Measurements from ENCODE around the gene METTL27.
"Not testable (repeated sequence)": the region's sequence is repeated elsewhere in the genome, so short reads cannot be mapped to it uniquely, and the experiment has no call there.

METTL27 gene

GRCh38 chr7:73869011-73869798 is 26.9 kb upstream of the METTL27 start:
- no peak overlapping the region for H3K4me3 ChIP-seq (ENCODE audit: low read depth, low read length)

DNA sequence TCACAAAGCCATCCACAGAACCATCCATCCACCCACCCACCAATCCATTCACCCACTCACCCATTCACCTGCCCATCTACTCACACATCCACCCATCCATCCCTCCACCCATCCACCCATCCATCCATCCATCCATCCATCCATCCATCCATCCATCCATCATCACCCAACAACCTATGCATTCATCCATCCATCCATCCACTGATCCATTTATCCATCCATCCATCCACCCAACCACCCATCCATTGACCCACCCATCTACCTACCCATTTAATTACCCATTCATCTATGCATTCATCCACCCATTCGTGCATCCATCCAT is 24.1 kb upstream of the METTL27 start:
- H3K4me3 ChIP-seq (ENCODE audit: low read depth, low read length): no peak overlapping the region

GRCh38 chr7:73865738-73866445 is 23.6 kb upstream of the METTL27 start:
- H3K4me3 ChIP-seq (ENCODE audit: low read depth, low read length): no peak overlapping the region

GRCh38 chr7:73864981-73865711 is 22.8 kb upstream of the METTL27 start:
- H3K4me3 ChIP-seq (ENCODE audit: low read depth, low read length): no peak overlapping the region

- H3K4me3 ChIP-seq (ENCODE audit: low read depth, low read length): no peak overlapping the region
These were observed 19.0 kb upstream of the METTL27 start for GRCh38 chr7:73861305-73861704.

- H3K4me3 ChIP-seq (ENCODE audit: low read depth, low read length): no peak within 1 kb of the TSS
These were observed 18.5 kb upstream of the METTL27 start, which contains the start of gene TMEM270 for GRCh38 chr7:73860859-73861258. TMEM270 (plus strand) TSS chr7:73861159; CDS start chr7:73861195, 36 bp downstream.

DNA sequence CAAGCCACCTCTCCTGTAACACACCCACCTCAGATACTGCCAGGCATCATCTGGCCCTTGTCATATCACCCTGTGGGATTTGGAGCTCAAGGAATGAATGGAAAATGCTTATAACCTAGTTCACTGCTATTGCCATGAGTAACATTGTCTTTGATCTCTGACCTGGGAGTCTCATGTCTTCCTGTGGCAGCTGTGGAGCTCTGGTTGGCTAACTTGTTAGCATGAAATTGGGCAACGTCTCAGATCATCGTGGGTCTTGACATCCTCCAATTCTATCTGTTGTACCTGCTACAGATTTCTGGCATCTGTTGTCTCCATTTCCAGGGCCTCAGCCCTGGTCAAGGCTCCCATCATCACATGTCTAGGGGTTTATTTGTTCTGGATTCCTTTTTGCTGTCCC is 16.5 kb upstream of the METTL27 start:
- no peak overlapping the region for H3K4me3 ChIP-seq (ENCODE audit: low read depth, low read length)

DNA sequence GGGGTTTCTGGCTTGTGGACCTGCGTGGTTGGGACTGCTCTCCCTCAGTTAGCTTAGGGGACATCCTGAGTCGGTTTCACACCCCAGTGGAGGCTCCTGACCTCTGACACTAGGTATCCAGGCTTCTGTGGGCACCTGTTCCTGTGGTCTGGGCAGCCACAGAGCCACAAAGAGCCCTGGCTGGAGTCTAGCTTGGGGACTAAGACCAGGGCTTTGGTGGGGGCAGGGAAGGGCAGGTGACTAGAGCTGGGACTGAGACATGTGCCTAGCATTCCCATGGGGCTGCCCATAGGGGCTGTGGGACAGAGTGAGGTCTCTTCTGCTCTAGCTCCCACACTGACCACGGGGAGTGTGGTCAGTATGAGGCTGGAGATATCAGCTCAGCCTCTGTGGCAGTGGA is 14.6 kb upstream of the METTL27 start:
- no peak overlapping the region for H3K4me3 ChIP-seq (ENCODE audit: low read depth, low read length)

GRCh38 chr7:73852500-73852899 is 10.2 kb upstream of the METTL27 start:
- H3K4me3 ChIP-seq (ENCODE audit: low read depth, low read length): no peak overlapping the region

GRCh38 chr7:73851410-73852338 is 9.4 kb upstream of the METTL27 start:
- H3K4me3 ChIP-seq (ENCODE audit: low read depth, low read length): no peak overlapping the region

DNA sequence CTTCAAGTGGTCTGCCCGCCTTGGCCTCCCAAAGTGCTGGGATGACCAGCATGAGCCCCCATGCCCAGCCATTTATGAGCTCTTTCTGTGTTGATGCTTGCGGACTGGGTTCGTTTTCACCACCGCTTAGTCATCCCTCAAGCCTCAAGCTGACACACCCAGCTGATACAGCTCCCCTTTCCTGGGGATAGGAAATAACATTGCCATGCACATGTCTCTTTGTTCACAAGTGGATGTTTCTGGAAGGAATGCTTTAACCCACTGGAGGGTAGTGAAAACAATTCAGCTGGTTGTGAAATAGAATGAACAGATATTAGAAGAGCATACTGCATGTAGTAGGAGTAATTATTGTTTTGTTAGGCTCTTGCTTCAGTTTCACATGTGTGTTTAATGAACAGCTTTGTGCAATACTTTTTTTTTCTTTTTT is 8.5 kb upstream of the METTL27 start:
- H3K4me3 ChIP-seq (ENCODE audit: low read depth, low read length): no peak overlapping the region

GRCh38 chr7:73847941-73848723 is 5.8 kb upstream of the METTL27 start:
- H3K4me3 ChIP-seq (ENCODE audit: low read depth, low read length): no peak overlapping the region

GRCh38 chr7:73845701-73846195 is 3.4 kb upstream of the METTL27 start:
- H3K4me3 ChIP-seq (ENCODE audit: low read depth, low read length): not testable (repeated sequence)

- no peak overlapping the region for H3K4me3 ChIP-seq (ENCODE audit: low read depth, low read length)
These were observed 2.6 kb upstream of the METTL27 start for GRCh38 chr7:73844848-73845460.

- H3K4me3 ChIP-seq (ENCODE audit: low read depth, low read length): no peak overlapping the region
These were observed 1.8 kb upstream of the METTL27 start for GRCh38 chr7:73844131-73844547.

GRCh38 chr7:73841689-73842066 is 638 bp downstream of the METTL27 start:
- H3K4me3 ChIP-seq (ENCODE audit: low read depth, low read length): peak overlapping the region; percentile 39

- no peak overlapping the region for H3K4me3 ChIP-seq (ENCODE audit: low read depth, low read length)
These were observed 1.5 kb downstream of the METTL27 start for GRCh38 chr7:73840715-73841379.
